Activated CD4-positive, alpha-beta T cell treated with anti-CD3 and anti-CD28 coated beads, Interleukin-2, Interleukin-6, amounts not matched to agents 100 ng/mL and 50 ng/mL, durations not matched to agents 16 hours and 8 hours (primary cell): ENCODE measurements around the gene NME1.
A peak's percentile ranks its signal among the peaks of the same experiment; 100 is the strongest.

Experiments
- DNase-seq: peaks from one replicate; pipeline ENCODE4 v3.0.0-alpha.2; 2020

Gene NME1

DNA sequence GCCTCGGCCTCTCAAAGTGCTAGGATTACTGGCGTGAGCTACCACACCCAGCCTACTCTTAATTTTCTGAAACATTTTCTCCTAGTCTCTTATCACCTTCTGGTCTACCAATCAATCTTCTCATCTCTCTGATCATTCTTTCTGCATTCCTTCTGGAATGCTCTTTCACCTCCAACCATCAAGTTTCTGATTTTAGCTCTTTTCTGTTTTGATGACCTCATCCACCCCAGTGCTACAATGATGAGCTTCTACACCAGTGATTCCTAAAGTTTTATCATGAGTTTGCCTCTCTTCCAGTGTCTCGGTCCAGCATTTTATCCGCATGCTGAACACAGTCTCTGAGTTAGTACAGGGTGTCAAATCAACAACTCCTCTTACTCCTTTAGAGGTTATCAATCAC, 44.4 kb downstream of the NME1 start:
- DNase-seq = no peak

DNA sequence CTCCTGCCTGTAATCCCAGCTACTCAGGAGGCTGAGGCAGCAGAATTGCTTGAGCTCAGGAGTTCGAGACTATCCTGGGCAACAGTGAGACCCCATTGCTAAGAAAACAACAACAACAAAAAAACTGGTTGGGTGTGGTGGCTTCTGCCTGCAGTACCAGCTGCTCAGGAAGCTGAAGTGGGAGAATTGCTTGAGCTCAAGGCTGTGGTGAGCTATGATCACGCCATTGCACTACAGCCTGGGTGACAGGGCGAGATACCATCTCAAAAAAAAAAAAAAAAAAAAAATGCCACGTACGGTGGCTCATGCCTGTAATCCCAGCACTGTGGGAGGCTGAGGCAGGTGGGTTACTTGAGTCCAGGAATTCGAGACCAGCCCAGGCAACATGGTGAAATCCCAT, 46.9 kb downstream of the NME1 start:
- peak; percentile 3 for DNase-seq

DNA sequence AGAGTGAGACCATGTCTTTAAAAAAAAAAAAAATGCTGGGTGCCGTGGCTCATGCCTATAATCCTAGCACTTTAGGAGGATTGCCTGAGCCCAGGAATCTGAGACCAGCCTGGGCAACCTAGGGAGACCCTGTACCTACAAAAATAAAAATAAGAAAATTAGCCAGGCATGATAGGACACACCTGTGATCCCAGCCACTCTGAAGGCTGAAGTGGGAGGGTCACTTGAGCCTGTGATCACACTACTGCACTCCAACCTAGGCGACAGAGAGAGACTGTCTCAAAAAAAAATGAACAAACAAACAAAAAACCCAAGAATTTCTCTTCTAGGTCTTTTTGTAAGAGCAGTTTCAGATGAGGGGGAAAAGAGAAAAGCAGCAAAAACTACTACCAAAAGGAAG, 47.5 kb downstream of the NME1 start:
- DNase-seq = no peak

DNA sequence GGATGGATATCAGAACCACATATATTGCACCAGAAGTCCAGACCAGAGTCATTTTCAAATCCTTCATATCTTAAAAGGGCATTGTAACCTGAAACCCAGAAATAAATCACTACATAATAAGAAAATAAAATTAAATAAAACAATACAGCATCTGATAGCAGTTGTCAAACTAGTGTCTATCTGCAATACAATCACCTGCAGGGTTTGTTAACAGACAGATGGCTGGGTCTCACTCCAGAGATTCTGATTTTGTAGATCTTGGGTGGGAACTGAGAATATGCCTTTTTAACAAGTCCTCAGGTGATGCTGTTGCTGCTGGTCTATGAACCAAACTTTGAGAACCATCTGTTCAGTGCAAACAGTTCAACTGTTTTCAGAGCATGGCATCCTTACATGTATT, 50.5 kb downstream of the NME1 start:
- DNase-seq = no peak
